Measurements from ENCODE around the gene GDF11.

Gene GDF11

GRCh38 chr12:55771736-55772135 is 28.8 kb downstream of the GDF11 start:
- TF ChIP-seq MAX (IDR thresholded peaks at IDR 0.05; ENCODE audit: low read depth, low read length), result no peak
- no peak for TF ChIP-seq MYC (IDR thresholded peaks at IDR 0.05; ENCODE audit: low read depth, low read length)
- TF ChIP-seq CTCF (IDR thresholded peaks at IDR 0.05; ENCODE audit: low read depth, low read length), result no peak
- no peak for TF ChIP-seq POLR2A (IDR thresholded peaks at IDR 0.05; ENCODE audit: extremely low read depth, insufficient read length)
- DNase-seq (ENCODE audit: low read depth), result no peak

GRCh38 chr12:55777856-55778255 is 34.9 kb downstream of the GDF11 start:
- TF ChIP-seq CTCF (IDR thresholded peaks at IDR 0.05; ENCODE audit: low read depth, low read length), result no peak
- TF ChIP-seq MAX (IDR thresholded peaks at IDR 0.05; ENCODE audit: low read depth, low read length), result no peak
- no peak for TF ChIP-seq POLR2A (IDR thresholded peaks at IDR 0.05; ENCODE audit: extremely low read depth, insufficient read length)
- TF ChIP-seq MYC (IDR thresholded peaks at IDR 0.05; ENCODE audit: low read depth, low read length), result no peak
- no peak for DNase-seq (ENCODE audit: low read depth)

More at GRCh38 chr12:55771736-55772135, 28.8 kb downstream of the GDF11 start:
- no peak overlapping the region for H3K4me3 ChIP-seq (ENCODE audit: low read depth, low read length)

GRCh38 chr12:55780685-55781084 is 37.8 kb downstream of the GDF11 start:
- DNase-seq (ENCODE audit: low read depth), result peak; percentile 46
- H3K4me3 ChIP-seq (ENCODE audit: low read depth, low read length), result no peak overlapping the region
- TF ChIP-seq MYC (IDR thresholded peaks at IDR 0.05; ENCODE audit: low read depth, low read length), result no peak
- no peak for TF ChIP-seq CTCF (IDR thresholded peaks at IDR 0.05; ENCODE audit: low read depth, low read length)
- no peak for TF ChIP-seq POLR2A (IDR thresholded peaks at IDR 0.05; ENCODE audit: extremely low read depth, insufficient read length)
- no peak for TF ChIP-seq MAX (IDR thresholded peaks at IDR 0.05; ENCODE audit: low read depth, low read length)

More at GRCh38 chr12:55777856-55778255, 34.9 kb downstream of the GDF11 start:
- no peak overlapping the region for H3K4me3 ChIP-seq (ENCODE audit: low read depth, low read length)

- DNase-seq (ENCODE audit: low read depth), result no peak
- no peak overlapping the region for H3K4me3 ChIP-seq (ENCODE audit: low read depth, low read length)
- TF ChIP-seq POLR2A (IDR thresholded peaks at IDR 0.05; ENCODE audit: extremely low read depth, insufficient read length), result no peak
- TF ChIP-seq MAX (IDR thresholded peaks at IDR 0.05; ENCODE audit: low read depth, low read length), result no peak
- no peak for TF ChIP-seq MYC (IDR thresholded peaks at IDR 0.05; ENCODE audit: low read depth, low read length)
- no peak for TF ChIP-seq CTCF (IDR thresholded peaks at IDR 0.05; ENCODE audit: low read depth, low read length)
Measured at GRCh38 chr12:55788546-55788945, 45.6 kb downstream of the GDF11 start.

- DNase-seq (ENCODE audit: low read depth), result no peak
- TF ChIP-seq POLR2A (IDR thresholded peaks at IDR 0.05; ENCODE audit: extremely low read depth, insufficient read length) (no peak), MYC (IDR thresholded peaks at IDR 0.05; ENCODE audit: low read depth, low read length) (no peak), MAX (IDR thresholded peaks at IDR 0.05; ENCODE audit: low read depth, low read length) (no peak), CTCF (IDR thresholded peaks at IDR 0.05; ENCODE audit: low read depth, low read length) (no peak)
Measured at GRCh38 chr12:55789171-55789570, 46.2 kb downstream of the GDF11 start.

More at GRCh38 chr12:55789171-55789570, 46.2 kb downstream of the GDF11 start:
- no peak overlapping the region for H3K4me3 ChIP-seq (ENCODE audit: low read depth, low read length)

Data from NB4 (cell line).